Measurements from ENCODE around the gene SLC9A9. TPM values are rescaled to one million over a fixed set of nuclear protein-coding genes. Genes with fewer than 3 reads are reported as not detected.

Gene SLC9A9
- 2.9 to 7.0 TPM (median 5.2 TPM) in 3 replicates for polyA plus RNA-seq
- 1.7 TPM for polyA plus RNA-seq (2011; ENCODE audit: low read depth)
- 1.5 and 3.5 TPM in 2 replicates for polyA plus RNA-seq (2011; cell fraction: cytosol; rRNA removed)
- 4.6 and 6.8 TPM in 2 replicates for polyA plus RNA-seq (2011; cell fraction: nucleus; rRNA removed)
- polyA plus RNA-seq (2012; ENCODE audit: low replicate concordance): 2.9 and 4.3 TPM in 2 replicates
- polyA minus RNA-seq: 5.7 to 14.0 TPM (median 9.7 TPM) in 3 replicates
- polyA minus RNA-seq (2011; cell fraction: cytosol; rRNA and poly(A)+ RNA removed): 1.9 TPM
- 8.1 and 17.8 TPM in 2 replicates for polyA minus RNA-seq (2011; cell fraction: nucleus; rRNA and poly(A)+ RNA removed)

- Histone ChIP-seq H3K27ac (ENCODE audit: control insufficient read depth, insufficient read depth, low read length) (peak within 1 kb of the TSS; percentile 44), H3K36me3 (ENCODE audit: control insufficient read depth in 2 of 2, extremely low read depth in 1 of 2, insufficient read depth in 2 of 2, low read length in 2 of 2) (no peaks in the 10 kb centered on the region), H3K4me1 (ENCODE audit: control insufficient read depth, extremely low read depth, insufficient read depth, low read length) (peaks cover 33% of the 10 kb centered on the region), H3K9me1 (ENCODE audit: control insufficient read depth, extremely low read depth, insufficient read depth, low read length) (no peaks in the 10 kb centered on the region), H3K9ac (ENCODE audit: control insufficient read depth, extremely low read depth, insufficient read depth, low read length) (peak within 1 kb of the TSS; percentile 51), H4K20me1 (ENCODE audit: control insufficient read depth, extremely low read depth, insufficient read depth, low read length) (no peaks in the 10 kb centered on the region), H3K27me3 (ENCODE audit: control insufficient read depth, extremely low read depth, insufficient read depth, low read length) (no peaks in the 10 kb centered on the region), H3K9me3 (ENCODE audit: control insufficient read depth, low read depth, low read length) (no peaks in the 10 kb centered on the region), H3K4me2 (ENCODE audit: control insufficient read depth, extremely low read depth, insufficient read depth, low read depth, low read length) (peak within 1 kb of the TSS; percentile 67), H3K4me3 (ENCODE audit: control insufficient read depth in 2 of 3, extremely low read depth in 1 of 3, insufficient read depth in 2 of 3, low read depth in 1 of 3, low read length in 3 of 3) (peak within 1 kb of the TSS; percentile 40 to 62 (median 58)), H2AFZ (ENCODE audit: control insufficient read depth, low read length) (peak within 1 kb of the TSS; percentile 60), H3K79me2 (ENCODE audit: control insufficient read depth, insufficient read depth, low read length) (no peaks in the 10 kb centered on the region)
- dilution Hi-C loops (cut with MboI; ENCODE audit: extremely low pct_ligation_motif_present, low sequenced_read_pairs): no loop called here
- FAIRE-seq (peak; percentile 81), DNase-seq (ENCODE audit: low read depth, low spot score) (no peak)
- no peak for TF ChIP-seq EZH2 (IDR thresholded peaks at IDR 0.05; ENCODE audit: low read length)
- TF ChIP-seq, protein P1, sequence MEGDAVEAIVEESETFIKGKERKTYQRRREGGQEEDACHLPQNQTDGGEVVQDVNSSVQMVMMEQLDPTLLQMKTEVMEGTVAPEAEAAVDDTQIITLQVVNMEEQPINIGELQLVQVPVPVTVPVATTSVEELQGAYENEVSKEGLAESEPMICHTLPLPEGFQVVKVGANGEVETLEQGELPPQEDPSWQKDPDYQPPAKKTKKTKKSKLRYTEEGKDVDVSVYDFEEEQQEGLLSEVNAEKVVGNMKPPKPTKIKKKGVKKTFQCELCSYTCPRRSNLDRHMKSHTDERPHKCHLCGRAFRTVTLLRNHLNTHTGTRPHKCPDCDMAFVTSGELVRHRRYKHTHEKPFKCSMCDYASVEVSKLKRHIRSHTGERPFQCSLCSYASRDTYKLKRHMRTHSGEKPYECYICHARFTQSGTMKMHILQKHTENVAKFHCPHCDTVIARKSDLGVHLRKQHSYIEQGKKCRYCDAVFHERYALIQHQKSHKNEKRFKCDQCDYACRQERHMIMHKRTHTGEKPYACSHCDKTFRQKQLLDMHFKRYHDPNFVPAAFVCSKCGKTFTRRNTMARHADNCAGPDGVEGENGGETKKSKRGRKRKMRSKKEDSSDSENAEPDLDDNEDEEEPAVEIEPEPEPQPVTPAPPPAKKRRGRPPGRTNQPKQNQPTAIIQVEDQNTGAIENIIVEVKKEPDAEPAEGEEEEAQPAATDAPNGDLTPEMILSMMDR (optimal IDR thresholded peaks at IDR 0.05 in 1 of 3, IDR thresholded peaks at IDR 0.05 in 1 of 3, conservative IDR thresholded peaks at IDR 0.05 in 1 of 3; ENCODE audit: extremely low read depth in 1 of 3, insufficient read depth in 2 of 3, low read length in 3 of 3): no peak
These were observed at the start of gene SLC9A9 for GRCh38 chr3:143847787-143848631. TSS of gene SLC9A9 (minus strand) at chr3:143848468. CDS start at chr3:143848322, 146 bp downstream.

DNA sequence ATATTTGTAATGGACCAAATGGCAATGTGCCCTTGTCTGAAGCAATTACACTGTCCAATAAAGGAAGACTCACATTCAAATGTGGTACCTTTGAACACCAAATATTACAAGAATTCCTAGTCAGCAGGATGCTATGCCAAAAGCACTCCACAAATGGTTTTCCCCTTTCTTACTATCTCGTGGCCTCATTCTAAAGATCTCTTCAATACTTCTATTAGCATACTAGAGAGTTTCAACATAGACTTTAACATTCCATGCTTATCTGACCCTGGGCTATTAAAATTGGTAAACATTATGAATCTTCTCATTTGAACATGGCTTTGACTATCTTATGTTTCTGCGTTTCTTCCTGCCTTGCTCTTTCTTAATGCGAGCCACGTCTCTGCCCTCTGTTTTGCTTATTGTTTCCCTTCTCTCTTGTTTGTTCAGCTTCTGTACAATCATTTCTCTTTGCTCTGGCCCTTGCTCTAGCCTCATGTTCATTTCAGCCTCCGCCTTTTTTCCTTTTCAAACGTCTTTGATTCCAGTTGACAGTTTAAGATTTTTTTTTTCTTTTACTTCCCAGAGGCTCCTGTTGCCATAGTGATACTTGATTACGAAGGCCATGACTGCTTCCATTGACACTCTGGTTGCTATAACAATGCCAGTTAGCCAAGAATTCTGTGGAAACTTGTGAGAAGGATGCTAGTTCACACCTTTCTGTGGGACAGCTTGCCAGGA lies 49.5 kb upstream of the SLC9A9 start:
- Histone ChIP-seq H3K4me1 (ENCODE audit: control insufficient read depth, extremely low read depth, insufficient read depth, low read length) (peaks cover 16% of the 10 kb centered on the region), H3K27ac (ENCODE audit: control insufficient read depth, insufficient read depth, low read length) (peak overlapping the region; percentile 5), H3K79me2 (ENCODE audit: control insufficient read depth, insufficient read depth, low read length) (no peaks in the 10 kb centered on the region), H3K4me2 (ENCODE audit: control insufficient read depth, extremely low read depth, insufficient read depth, low read depth, low read length) (no peak overlapping the region), H3K36me3 (ENCODE audit: control insufficient read depth in 2 of 2, extremely low read depth in 1 of 2, insufficient read depth in 2 of 2, low read length in 2 of 2) (no peaks in the 10 kb centered on the region), H3K4me3 (ENCODE audit: control insufficient read depth in 2 of 3, extremely low read depth in 1 of 3, insufficient read depth in 2 of 3, low read depth in 1 of 3, low read length in 3 of 3) (no peak overlapping the region), H3K27me3 (ENCODE audit: control insufficient read depth, extremely low read depth, insufficient read depth, low read length) (no peaks in the 10 kb centered on the region), H4K20me1 (ENCODE audit: control insufficient read depth, extremely low read depth, insufficient read depth, low read length) (no peaks in the 10 kb centered on the region), H3K9me1 (ENCODE audit: control insufficient read depth, extremely low read depth, insufficient read depth, low read length) (no peaks in the 10 kb centered on the region), H2AFZ (ENCODE audit: control insufficient read depth, low read length) (peak overlapping the region; percentile 17), H3K9ac (ENCODE audit: control insufficient read depth, extremely low read depth, insufficient read depth, low read length) (no peak overlapping the region), H3K9me3 (ENCODE audit: control insufficient read depth, low read depth, low read length) (no peaks in the 10 kb centered on the region)
- dilution Hi-C loops (cut with MboI; ENCODE audit: extremely low pct_ligation_motif_present, low sequenced_read_pairs): no loop called here
- DNase-seq (ENCODE audit: low read depth, low spot score) (no peak), FAIRE-seq (peak; percentile 69)
- TF ChIP-seq, protein P1 (optimal IDR thresholded peaks at IDR 0.05 in 1 of 3, IDR thresholded peaks at IDR 0.05 in 1 of 3, conservative IDR thresholded peaks at IDR 0.05 in 1 of 3; ENCODE audit: extremely low read depth in 1 of 3, insufficient read depth in 2 of 3, low read length in 3 of 3): no peak
- no peak for TF ChIP-seq EZH2 (IDR thresholded peaks at IDR 0.05; ENCODE audit: low read length)

Data from keratinocyte (primary cell).